OCI-LY3 (cell line): ENCODE data around the gene SLIT1.

ENCODE experiments used
- EZH2phosphoT487 ChIP-seq: fragments of 200-600 bp; shearing (Covaris generic); IDR thresholded peaks from 2 replicates; pipeline ENCODE4 v1.6.1; 2018; ENCODE audit warnings: antibody characterized with exemption, mixed run types, low read depth
- TF ChIP-seq, protein P1 (sequence below): fragments of 200-600, 300-600 bp; sonication (generic); IDR thresholded peaks from 2 replicates; pipeline ENCODE4 v1.5.1; 2014; ENCODE audit warnings: antibody characterized with exemption, low read length, low read depth

GRCh38 chr10:97163181-97163580, 22.6 kb downstream of the SLIT1 start:
- TF ChIP-seq, protein P1, sequence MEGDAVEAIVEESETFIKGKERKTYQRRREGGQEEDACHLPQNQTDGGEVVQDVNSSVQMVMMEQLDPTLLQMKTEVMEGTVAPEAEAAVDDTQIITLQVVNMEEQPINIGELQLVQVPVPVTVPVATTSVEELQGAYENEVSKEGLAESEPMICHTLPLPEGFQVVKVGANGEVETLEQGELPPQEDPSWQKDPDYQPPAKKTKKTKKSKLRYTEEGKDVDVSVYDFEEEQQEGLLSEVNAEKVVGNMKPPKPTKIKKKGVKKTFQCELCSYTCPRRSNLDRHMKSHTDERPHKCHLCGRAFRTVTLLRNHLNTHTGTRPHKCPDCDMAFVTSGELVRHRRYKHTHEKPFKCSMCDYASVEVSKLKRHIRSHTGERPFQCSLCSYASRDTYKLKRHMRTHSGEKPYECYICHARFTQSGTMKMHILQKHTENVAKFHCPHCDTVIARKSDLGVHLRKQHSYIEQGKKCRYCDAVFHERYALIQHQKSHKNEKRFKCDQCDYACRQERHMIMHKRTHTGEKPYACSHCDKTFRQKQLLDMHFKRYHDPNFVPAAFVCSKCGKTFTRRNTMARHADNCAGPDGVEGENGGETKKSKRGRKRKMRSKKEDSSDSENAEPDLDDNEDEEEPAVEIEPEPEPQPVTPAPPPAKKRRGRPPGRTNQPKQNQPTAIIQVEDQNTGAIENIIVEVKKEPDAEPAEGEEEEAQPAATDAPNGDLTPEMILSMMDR = no peak
- TF ChIP-seq EZH2phosphoT487 = no peak
